Right atrium auricular region (tissue), 2 donors: ENCODE data around the gene POLR2M. TPM values are rescaled to one million over a fixed set of nuclear protein-coding genes. Genes with fewer than 3 reads are reported as not detected.

ENCODE experiments used
- DNase-seq: peaks from one replicate; pipeline ENCODE4 v3.0.0-alpha.2; 2019; ENCODE audit warnings: low spot score
- H3K27ac ChIP-seq, 2 donors: fragments of 200-600 bp; sonication (generic); 1 replicate in 1 of 2; 2 replicates in 1 of 2; pipeline ENCODE4 v1.5.1; 2016 to 2019
- H3K27me3 ChIP-seq, 2 donors: fragments of 200-600 bp; sonication (generic); one replicate each; pipeline versions ENCODE4 v1.5.1 to v1.6.0; 2017 to 2019
- H3K36me3 ChIP-seq: fragments of 200-600 bp; sonication (generic); one replicate; pipeline ENCODE4 v1.5.1; 2016
- H3K4me1 ChIP-seq, 2 donors: fragments of 200-600 bp; sonication (generic); one replicate each; pipeline versions ENCODE4 v1.5.1 to v1.6.0; 2017 to 2019
- H3K4me3 ChIP-seq, 2 donors: fragments of 200-600 bp; sonication (generic); 1 replicate in 1 of 2; 2 replicates in 1 of 2; pipeline ENCODE4 v1.5.1; 2017 to 2019; ENCODE audit warnings: mild to moderate bottlenecking in 1 of 2, moderate library complexity in 1 of 2
- H3K9me3 ChIP-seq, 2 donors: fragments of 200-600 bp; sonication (generic); one replicate each; pipeline ENCODE4 v1.5.1; 2019
- CTCF ChIP-seq, 2 donors: fragments of 200-600 bp; sonication (generic); IDR thresholded peaks; one replicate each; pipeline ENCODE4 v1.5.1; 2019; ENCODE audit warnings: antibody characterized with exemption in 2 of 2
- total RNA-seq, 2 donors: library from RNA; depleted of rRNA; stranded (reverse); fragments of >200 nt; gene quantifications; one replicate each; pipeline ENCODE4 v1.1.0, GENCODE V29; 2016

POLR2M gene
- total RNA-seq, 2 donors from 2014 or later, result 68.0 to 97.5 TPM

- no peaks in the 10 kb centered on the region for H3K36me3 ChIP-seq
- H3K27ac ChIP-seq, result no peak overlapping the region
- no peak for TF ChIP-seq CTCF (IDR thresholded peaks at IDR 0.05)
- H3K4me3 ChIP-seq, result no peak overlapping the region
- no peaks in the 10 kb centered on the region for H3K4me1 ChIP-seq
- H3K9me3 ChIP-seq, result no peaks in the 10 kb centered on the region
- no peaks in the 10 kb centered on the region for H3K27me3 ChIP-seq
- no peak for DNase-seq
These were observed 7.5 kb upstream of the POLR2M start for GRCh38 chr15:57698991-57699390.

DNA sequence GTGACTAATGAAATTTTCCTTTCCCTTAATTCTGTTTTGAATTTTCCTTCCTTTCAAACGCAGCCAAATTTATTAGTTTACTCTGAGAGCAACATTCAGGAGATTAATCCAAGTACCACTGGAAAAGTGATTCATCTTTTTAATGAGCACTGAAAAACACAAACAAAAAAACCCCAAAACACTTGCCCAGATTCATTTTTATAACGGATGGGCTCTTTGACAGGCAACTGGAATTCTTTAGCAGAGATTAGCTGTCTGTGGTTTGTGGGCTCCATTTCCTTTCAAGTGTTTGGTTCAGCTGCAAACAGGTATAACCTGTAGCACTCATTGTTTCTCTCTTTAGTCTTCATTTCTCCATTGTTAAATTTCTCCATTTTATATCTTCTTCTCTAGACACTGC is 3.1 kb upstream of the POLR2M start:
- Histone ChIP-seq H3K4me3 (no peak overlapping the region), H3K4me1 (peaks cover 0 to 10% of the 10 kb centered on the region in 2 donors), H3K27me3 (no peaks in the 10 kb centered on the region), H3K27ac (no peak overlapping the region), H3K36me3 (no peaks in the 10 kb centered on the region), H3K9me3 (no peaks in the 10 kb centered on the region)
- DNase-seq, result no peak
- no peak for TF ChIP-seq CTCF (IDR thresholded peaks at IDR 0.05)

- Histone ChIP-seq H3K4me1 (peaks cover 0 to 20% of the 10 kb centered on the region in 2 donors), H3K27me3 (no peaks in the 10 kb centered on the region), H3K9me3 (no peaks in the 10 kb centered on the region), H3K27ac (peak overlapping the region; percentile 10 to 13), H3K4me3 (no peak overlapping the region), H3K36me3 (peaks cover 4% of the 10 kb centered on the region)
- TF ChIP-seq CTCF (IDR thresholded peaks at IDR 0.05), result no peak
- DNase-seq, result no peak
These were observed 2.1 kb upstream of the POLR2M start for GRCh38 chr15:57704441-57704840.

DNA sequence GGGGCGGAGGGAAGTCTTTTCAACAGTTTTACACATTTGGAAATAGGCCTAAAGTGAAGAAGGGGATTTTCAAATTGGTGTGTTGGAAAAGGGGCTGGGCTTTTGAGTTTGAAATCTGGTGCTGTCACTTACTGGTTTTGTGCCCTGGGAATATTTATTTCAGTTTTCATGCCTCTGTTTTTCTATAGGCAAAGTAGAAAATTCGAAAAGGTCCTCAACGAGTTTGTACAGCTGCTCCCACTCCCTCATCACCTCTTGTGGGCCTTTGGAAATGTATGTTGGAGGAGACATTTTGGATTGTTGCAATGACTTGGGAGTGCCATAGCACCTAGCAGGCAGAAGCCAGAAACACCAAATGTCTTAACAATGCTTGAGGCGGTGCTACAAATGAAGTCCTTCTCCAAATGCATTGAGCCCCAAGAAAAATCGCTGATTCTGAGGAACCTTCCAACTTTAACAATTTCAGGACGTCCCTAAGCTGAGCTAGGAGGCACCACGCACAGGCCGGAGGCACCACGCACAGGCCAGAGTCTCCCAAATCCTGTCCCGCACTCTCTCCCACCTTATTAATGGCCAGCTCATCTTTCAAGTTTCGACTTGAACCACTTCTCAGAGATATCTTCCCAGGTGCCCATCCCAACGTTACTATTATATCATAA is 639 bp upstream of the POLR2M start:
- peak overlapping the region; percentile 70 to 84 for H3K4me3 ChIP-seq
- H3K9me3 ChIP-seq, result no peaks in the 10 kb centered on the region
- no peak for TF ChIP-seq CTCF (IDR thresholded peaks at IDR 0.05)
- H3K36me3 ChIP-seq, result peaks cover 18% of the 10 kb centered on the region
- peaks cover 0 to 28% of the 10 kb centered on the region in 2 donors for H3K4me1 ChIP-seq
- DNase-seq, result no peak
- H3K27ac ChIP-seq, result peak overlapping the region; percentile 93 to 97
- H3K27me3 ChIP-seq, result no peaks in the 10 kb centered on the region

GRCh38 chr15:57708047-57708446 is 1.5 kb downstream of the POLR2M start:
- Histone ChIP-seq H3K4me3 (peak overlapping the region; percentile 70 to 84), H3K36me3 (peaks cover 40% of the 10 kb centered on the region), H3K4me1 (peaks cover 0 to 28% of the 10 kb centered on the region in 2 donors), H3K9me3 (no peaks in the 10 kb centered on the region), H3K27ac (peak overlapping the region; percentile 93 to 97), H3K27me3 (no peaks in the 10 kb centered on the region)
- DNase-seq, result no peak
- no peak for TF ChIP-seq CTCF (IDR thresholded peaks at IDR 0.05)

DNA sequence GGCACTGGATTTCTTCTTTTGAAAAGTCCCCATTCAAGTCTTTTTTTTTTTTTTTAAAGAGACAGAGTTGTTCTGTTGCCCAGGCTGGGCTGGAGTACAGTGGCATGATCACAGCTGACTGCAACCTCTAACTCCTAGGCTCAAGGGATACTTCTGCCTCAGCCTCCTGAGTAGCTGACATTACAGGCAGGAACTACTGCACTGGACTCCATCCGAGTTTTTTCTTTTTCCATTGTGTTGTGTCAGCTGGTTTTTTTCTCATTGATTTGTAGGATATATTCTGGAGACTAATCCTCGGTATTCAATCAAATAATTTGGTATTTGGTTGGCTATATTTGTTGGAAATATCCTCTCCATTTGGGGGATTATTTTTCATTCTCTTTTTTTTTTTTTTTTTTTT is 11.8 kb downstream of the POLR2M start:
- H3K4me3 ChIP-seq, result no peak overlapping the region
- H3K27me3 ChIP-seq, result no peaks in the 10 kb centered on the region
- H3K4me1 ChIP-seq, result no peaks in the 10 kb centered on the region
- no peaks in the 10 kb centered on the region for H3K9me3 ChIP-seq
- no peak for DNase-seq
- peaks cover 33% of the 10 kb centered on the region for H3K36me3 ChIP-seq
- no peak for TF ChIP-seq CTCF (IDR thresholded peaks at IDR 0.05)
- no peak overlapping the region for H3K27ac ChIP-seq
